ENCODE results near the gene WIPF1. TPM values are rescaled to one million over a fixed set of nuclear protein-coding genes. Genes with fewer than 3 reads are reported as not detected.
"Not testable (repeated sequence)": the region's sequence is repeated elsewhere in the genome, so short reads cannot be mapped to it uniquely, and the experiment has no call there.

Gene WIPF1
- total RNA-seq, 2 experiments from 2014 or later = 357 to 390 TPM

- no peaks in the 10 kb centered on the region for H3K27me3 Mint-ChIP-seq (ENCODE audit: low read depth)
- no peak overlapping the region for H3K4me3 Mint-ChIP-seq
- DNase-seq = no peak
- H3K4me1 Mint-ChIP-seq (ENCODE audit: low read depth) = peaks cover 35% of the 10 kb centered on the region
- CTCF ChIA-PET = interaction anchor here (0.8 to 3.4 kb wide), 8 partner anchors 9 to 145 kb away, joined by 3 to 30 read pairs (median 5); no protein-coding TSS in a partner anchor
- POLR2A ChIA-PET = interaction anchor here (0.7 to 1.0 kb wide), 3 partner anchors 18 to 136 kb away, joined by 3 read pairs; no protein-coding TSS in a partner anchor
- no peaks in the 10 kb centered on the region for H3K9me3 Mint-ChIP-seq (ENCODE audit: insufficient read depth)
- H3K27ac Mint-ChIP-seq = peak overlapping the region; percentile 8
- no peak for ATAC-seq
- peaks cover 47% of the 10 kb centered on the region for H3K36me3 Mint-ChIP-seq (ENCODE audit: low read depth)
Observed at GRCh38 chr2:174555998-174556397, 41.6 kb downstream of the WIPF1 start.

- ChIA-PET POLR2A (interaction anchor here (0.5 to 1.5 kb wide), 3 partner anchors 8 to 159 kb away, joined by 3 to 5 read pairs (median 5); partner anchors contain the start of gene SCRN3), CTCF (interaction anchor here (0.7 to 3.4 kb wide), 9 partner anchors 8 to 133 kb away, joined by 3 to 30 read pairs (median 4); no protein-coding TSS in a partner anchor)
- Mint-ChIP-seq H3K4me3 (no peak overlapping the region), H3K27ac (peak overlapping the region; percentile 86), H3K4me1 (ENCODE audit: low read depth) (peaks cover 35% of the 10 kb centered on the region), H3K27me3 (ENCODE audit: low read depth) (no peaks in the 10 kb centered on the region), H3K9me3 (ENCODE audit: insufficient read depth) (no peaks in the 10 kb centered on the region), H3K36me3 (ENCODE audit: low read depth) (peaks cover 38% of the 10 kb centered on the region)
- DNase-seq = no peak
- ATAC-seq = no peak
Observed at GRCh38 chr2:174554529-174555150, 43.0 kb downstream of the WIPF1 start.

- peak overlapping the region; percentile 86 for H3K27ac Mint-ChIP-seq
- ChIA-PET CTCF (interaction anchor here (0.7 to 3.4 kb wide), 4 partner anchors 12 to 92 kb away, joined by 3 to 30 read pairs (median 8); no protein-coding TSS in a partner anchor), POLR2A (interaction anchor here (0.5 to 1.5 kb wide), 3 partner anchors 7 to 158 kb away, joined by 3 to 5 read pairs (median 5); partner anchors contain the start of gene SCRN3)
- DNase-seq (peak; percentile 51), ATAC-seq (peak; percentile 58)
- H3K36me3 Mint-ChIP-seq (ENCODE audit: low read depth) = peaks cover 34% of the 10 kb centered on the region
- H3K27me3 Mint-ChIP-seq (ENCODE audit: low read depth) = no peaks in the 10 kb centered on the region
- H3K9me3 Mint-ChIP-seq (ENCODE audit: insufficient read depth) = no peaks in the 10 kb centered on the region
- peak overlapping the region; percentile 55 for H3K4me3 Mint-ChIP-seq
- H3K4me1 Mint-ChIP-seq (ENCODE audit: low read depth) = peaks cover 35% of the 10 kb centered on the region
Observed at GRCh38 chr2:174553811-174554493, 43.7 kb downstream of the WIPF1 start.

GRCh38 chr2:174552880-174553279 lies 44.7 kb downstream of the WIPF1 start:
- Mint-ChIP-seq H3K4me1 (ENCODE audit: low read depth) (peaks cover 35% of the 10 kb centered on the region), H3K9me3 (ENCODE audit: insufficient read depth) (no peaks in the 10 kb centered on the region), H3K27ac (peak overlapping the region; percentile 67), H3K36me3 (ENCODE audit: low read depth) (peaks cover 28% of the 10 kb centered on the region), H3K4me3 (no peak overlapping the region), H3K27me3 (ENCODE audit: low read depth) (no peaks in the 10 kb centered on the region)
- POLR2A ChIA-PET = no interaction called here
- ATAC-seq (no peak), DNase-seq (no peak)
- CTCF ChIA-PET = interaction anchor here (0.6 to 2.9 kb wide), 3 partner anchors 59 to 135 kb away, joined by 3 to 19 read pairs (median 3); no protein-coding TSS in a partner anchor

GRCh38 chr2:174551697-174552096 lies 45.9 kb downstream of the WIPF1 start:
- peak overlapping the region; percentile 45 for H3K27ac Mint-ChIP-seq
- DNase-seq = no peak
- ATAC-seq = no peak
- peaks cover 40% of the 10 kb centered on the region for H3K4me1 Mint-ChIP-seq (ENCODE audit: low read depth)
- ChIA-PET CTCF (interaction anchor here (1.3 to 2.9 kb wide), 2 partner anchors 89 to 136 kb away, joined by 3 to 19 read pairs; no protein-coding TSS in a partner anchor), POLR2A (interaction anchor here (1.2 kb wide), 1 partner anchor 58 kb away, joined by 4 read pairs; no protein-coding TSS in a partner anchor)
- no peaks in the 10 kb centered on the region for H3K27me3 Mint-ChIP-seq (ENCODE audit: low read depth)
- no peaks in the 10 kb centered on the region for H3K9me3 Mint-ChIP-seq (ENCODE audit: insufficient read depth)
- H3K4me3 Mint-ChIP-seq = no peak overlapping the region
- peaks cover 27% of the 10 kb centered on the region for H3K36me3 Mint-ChIP-seq (ENCODE audit: low read depth)

GRCh38 chr2:174548646-174549045 lies 49.0 kb downstream of the WIPF1 start:
- CTCF ChIA-PET = interaction anchor here (0.7 to 3.9 kb wide), 2 partner anchors 87 to 1300 kb away, joined by 3 to 166 read pairs; no protein-coding TSS in a partner anchor
- H3K36me3 Mint-ChIP-seq (ENCODE audit: low read depth) = peaks cover 11% of the 10 kb centered on the region
- DNase-seq; H3K27ac Mint-ChIP-seq; POLR2A ChIA-PET; H3K9me3 Mint-ChIP-seq (ENCODE audit: insufficient read depth); H3K4me3 Mint-ChIP-seq; ATAC-seq; H3K27me3 Mint-ChIP-seq (ENCODE audit: low read depth): not testable (repeated sequence)
- peaks cover 27% of the 10 kb centered on the region for H3K4me1 Mint-ChIP-seq (ENCODE audit: low read depth)

- POLR2A ChIA-PET = interaction anchor here (2.5 kb wide), 1 partner anchor 62 kb away, joined by 16 read pairs; the partner anchor contains the start of gene GPR155
Observed at GRCh38 chr2:174548021-174548420, 49.6 kb downstream of the WIPF1 start.

GRCh38 chr2:174546519-174547506 lies 50.8 kb downstream of the WIPF1 start:
- H3K36me3 Mint-ChIP-seq (ENCODE audit: low read depth) = peaks cover 4% of the 10 kb centered on the region

More at GRCh38 chr2:174548021-174548420, 49.6 kb downstream of the WIPF1 start:
- not testable (repeated sequence) for DNase-seq; H3K27me3 Mint-ChIP-seq (ENCODE audit: low read depth); H3K27ac Mint-ChIP-seq; H3K4me3 Mint-ChIP-seq; H3K36me3 Mint-ChIP-seq (ENCODE audit: low read depth); H3K9me3 Mint-ChIP-seq (ENCODE audit: insufficient read depth); ATAC-seq
- CTCF ChIA-PET = interaction anchor here (1.2 to 3.9 kb wide), 10 partner anchors 8 to 196 kb away, joined by 3 to 166 read pairs (median 7); no protein-coding TSS in a partner anchor
- peaks cover 22% of the 10 kb centered on the region for H3K4me1 Mint-ChIP-seq (ENCODE audit: low read depth)

GRCh38 chr2:174545240-174545639 lies 52.4 kb downstream of the WIPF1 start:
- no peak for DNase-seq

More at GRCh38 chr2:174546519-174547506, 50.8 kb downstream of the WIPF1 start:
- Mint-ChIP-seq H3K9me3 (ENCODE audit: insufficient read depth) (no peaks in the 10 kb centered on the region), H3K4me1 (ENCODE audit: low read depth) (peaks cover 13% of the 10 kb centered on the region), H3K4me3 (no peak overlapping the region), H3K27ac (peak overlapping the region; percentile 32), H3K27me3 (ENCODE audit: low read depth) (peaks cover 3% of the 10 kb centered on the region)
- ChIA-PET CTCF (interaction anchor here (0.6 to 3.9 kb wide), 50 partner anchors 9 to 210 kb away, joined by 3 to 166 read pairs (median 4); partner anchors contain the start of genes GPR155 and SCRN3), POLR2A (interaction anchor here (0.6 to 2.5 kb wide), 8 partner anchors 8 to 86 kb away, joined by 3 to 16 read pairs (median 4); partner anchors contain the start of gene GPR155)
- DNase-seq (peak; percentile 66), ATAC-seq (peak; percentile 87)

GRCh38 chr2:174544802-174545201 lies 52.8 kb downstream of the WIPF1 start:
- Mint-ChIP-seq H3K4me1 (ENCODE audit: low read depth) (peaks cover 11% of the 10 kb centered on the region), H3K9me3 (ENCODE audit: insufficient read depth) (no peaks in the 10 kb centered on the region), H3K27me3 (ENCODE audit: low read depth) (peaks cover 3% of the 10 kb centered on the region), H3K36me3 (ENCODE audit: low read depth) (peaks cover 2% of the 10 kb centered on the region), H3K4me3 (no peak overlapping the region), H3K27ac (no peak overlapping the region)
- ChIA-PET POLR2A (interaction anchor here (1.0 kb wide), 1 partner anchor 82 kb away, joined by 3 read pairs; no protein-coding TSS in a partner anchor), CTCF (interaction anchor here (1.2 to 5.0 kb wide), 2 partner anchors 59 to 83 kb away, joined by 4 to 46 read pairs; no protein-coding TSS in a partner anchor)
- ATAC-seq (no peak), DNase-seq (no peak)

More at GRCh38 chr2:174545240-174545639, 52.4 kb downstream of the WIPF1 start:
- no peaks in the 10 kb centered on the region for H3K9me3 Mint-ChIP-seq (ENCODE audit: insufficient read depth)
- ChIA-PET POLR2A (no interaction called here), CTCF (interaction anchor here (1.2 to 5.0 kb wide), 2 partner anchors 59 to 83 kb away, joined by 4 to 46 read pairs; no protein-coding TSS in a partner anchor)
- H3K4me1 Mint-ChIP-seq (ENCODE audit: low read depth) = peaks cover 11% of the 10 kb centered on the region
- peaks cover 3% of the 10 kb centered on the region for H3K27me3 Mint-ChIP-seq (ENCODE audit: low read depth)
- no peak for ATAC-seq
- H3K27ac Mint-ChIP-seq = no peak overlapping the region
- H3K4me3 Mint-ChIP-seq = no peak overlapping the region
- peaks cover 2% of the 10 kb centered on the region for H3K36me3 Mint-ChIP-seq (ENCODE audit: low read depth)

Data from activated CD8-positive, alpha-beta T cell treated with anti-CD3 and anti-CD28 coated beads, Interleukin-2, amount 10 ng/mL, durations not matched to agents 7 days and 5 days (primary cell).